K562 (cell line): ENCODE data around the gene PI4KA. TPM values are rescaled to one million over a fixed set of nuclear protein-coding genes. Genes with fewer than 3 reads are reported as not detected.
A peak's percentile ranks its signal among the peaks of the same experiment; 100 is the strongest.

Experiments used
- CREB3 ChIP-seq: fragments of 450-650 bp; conservative IDR thresholded peaks from 2 replicates; pipeline ENCODE4 v1.6.1; 2016; ENCODE audit warnings: missing genetic modification characterization, low read depth, mild to moderate bottlenecking, missing compliant biosample characterization, moderate library complexity
- CXXC5 ChIP-seq: fragments of 250-450 bp; sonication (Bioruptor Pico); IDR thresholded peaks from 2 replicates; pipeline ENCODE4 v1.8.0; 2022; ENCODE audit warnings: inconsistent platforms, mild to moderate bottlenecking, moderate library complexity
- EZH2 ChIP-seq: IDR thresholded peaks from 2 replicates; pipeline ENCODE4 v1.6.1; 2012; ENCODE audit warnings: low read depth, mild to moderate bottlenecking, inconsistent platforms, low read length, borderline replicate concordance
- FOS ChIP-seq: IDR thresholded peaks from 3 replicates; pipeline ENCODE4 v1.6.1; 2011; ENCODE audit not compliant: insufficient read length; ENCODE audit errors: extremely low read depth
- FOXJ3 ChIP-seq: sonication (generic); formaldehyde crosslinking; IDR thresholded peaks from 2 replicates; pipeline ENCODE4 v1.4.0; 2020; ENCODE audit warnings: mild to moderate bottlenecking, missing genetic modification reagents
- ID3 ChIP-seq, 2 experiments: fragments of 250-450 bp in 1 of 2; fragments of 450-650 bp in 1 of 2; sonication (Bioruptor Pico) in 1 of 2; IDR thresholded peaks; 2 replicates each; pipeline versions ENCODE4 v1.6.1 to v1.8.0; 2016 to 2021; ENCODE audit warnings: mild to moderate bottlenecking in 2 of 2, moderate library complexity in 2 of 2, missing compliant biosample characterization in 1 of 2, missing genetic modification characterization in 1 of 2
- RFX1 ChIP-seq: fragments of 450-650 bp; IDR thresholded peaks from 2 replicates; pipeline ENCODE4 v1.6.1; 2016; ENCODE audit warnings: mild to moderate bottlenecking, moderate library complexity
- VEZF1 ChIP-seq: fragments of 200-800 bp; sonication (Bioruptor generic); IDR thresholded peaks from 2 replicates; pipeline ENCODE4 v1.6.1; 2017; ENCODE audit warnings: missing genetic modification characterization, missing compliant biosample characterization
- ZBTB40 ChIP-seq, 2 experiments: fragments of 450-650 bp in 1 of 2; sonication (generic) in 1 of 2; formaldehyde crosslinking in 1 of 2; IDR thresholded peaks; 2 replicates each; pipeline versions ENCODE4 v1.7.1 to v1.9.0; 2016 to 2022; ENCODE audit warnings: inconsistent platforms in 1 of 2, mild to moderate bottlenecking in 1 of 2, missing genetic modification reagents in 1 of 2
- ZFP1 ChIP-seq: fragments of 450-650 bp; formaldehyde crosslinking; IDR thresholded peaks from 2 replicates; pipeline ENCODE4 v1.4.0; 2020; ENCODE audit warnings: mild to moderate bottlenecking, mixed read lengths
- ZNF224 ChIP-seq: sonication (generic); formaldehyde crosslinking; IDR thresholded peaks from 2 replicates; pipeline ENCODE4 v1.8.0; 2022; ENCODE audit warnings: mild to moderate bottlenecking, missing genetic modification reagents
- ZNF282 ChIP-seq: sonication (generic); formaldehyde crosslinking; IDR thresholded peaks from 2 replicates; pipeline ENCODE4 v1.8.1; 2023; ENCODE audit warnings: missing genetic modification reagents
- ZNF395 ChIP-seq: fragments of 200-800 bp; sonication (Bioruptor generic); IDR thresholded peaks from 2 replicates; pipeline ENCODE4 v1.6.1; 2017; ENCODE audit warnings: missing genetic modification characterization, missing compliant biosample characterization
- ZNF444 ChIP-seq: fragments of 250-450 bp; sonication (Bioruptor Pico); IDR thresholded peaks from 2 replicates; pipeline ENCODE4 v1.4.0; 2020; ENCODE audit warnings: mild to moderate bottlenecking, moderate library complexity
- polyA plus RNA-seq, 8 experiments: library from polyadenylated mRNA; depleted of rRNA in 4 of 8; stranded (reverse) in 5 of 8; unstranded in 3 of 8; fragments of >200 nt; fragmentation: Nextera tagmentation in 2 of 8; fragmentation: Illumina TruSeq in 1 of 8; extraction: Ambion mirVana in 2 of 8; extraction: Trizol in 1 of 8; gene quantifications; 2 replicates each; pipeline versions ENCODE4 v1.2.1 to v1.2.3, GENCODE V29; 2011 to 2014; ENCODE audit warnings: inconsistent platforms in 1 of 8, missing spikeins in 1 of 8
- total RNA-seq, 7 experiments: library from RNA; depleted of rRNA in 6 of 7; stranded (reverse); fragments of >200 nt in 6 of 7; fragmentation: Illumina TruSeq in 2 of 7; extraction: Trizol in 2 of 7; gene quantifications; 2 replicates each; pipeline versions ENCODE4 v1.2.1 to v1.2.3, GENCODE V29; 2011 to 2021; ENCODE audit warnings: low replicate concordance in 1 of 7

The PI4KA gene
- total and polyA plus RNA-seq, 9 of the 15 experiments (the other 6 are each of a cell fraction or from before 2014, with no cell fraction given) = 7.3 to 187 (median 84.7) TPM

GRCh38 chr22:20807315-20807752 is 51.3 kb downstream of the PI4KA start (continued):
- TF ChIP-seq EZH2 (no peak), FOS (peak; percentile 48), FOXJ3 (CRISPR knock-in tag) (no peak), RFX1 (no peak), VEZF1 (no peak; the same call in 1 of the 2 replicates), ZNF282 (CRISPR knock-in tag) (no peak), ID3 (CRISPR knock-in tag; IDR thresholded peaks at IDR 0.05) (no peak), ID3 (tag; IDR thresholded peaks at IDR 0.05) (no peak), ZBTB40 (IDR thresholded peaks at IDR 0.05) (no peak), ZBTB40 (CRISPR knock-in tag; IDR thresholded peaks at IDR 0.05) (no peak), CXXC5 (CRISPR knock-in tag) (0 out of 2 replicates have a peak, but pooled peaks have one; percentile 2), ZFP1 (CRISPR knock-in tag) (no peak), ZNF395 (CRISPR knock-in tag) (0 out of 2 replicates have a peak, but pooled peaks have one; percentile 23), ZNF444 (no peak), CREB3 (peak; percentile 52; the same call in 1 of the 2 replicates), ZNF224 (no peak)
